Measurements from ENCODE around the gene REV1. TPM values are rescaled to one million over a fixed set of nuclear protein-coding genes. Genes with fewer than 3 reads are reported as not detected.
A peak's percentile ranks its signal among the peaks of the same experiment; 100 is the strongest.
"Not testable (repeated sequence)": the region's sequence is repeated elsewhere in the genome, so short reads cannot be mapped to it uniquely, and the experiment has no call there.

REV1 gene
- total RNA-seq, 1 donor from 2014 or later, result 41.3 TPM

GRCh38 chr2:99382143-99382542 is 107.7 kb downstream of the REV1 start:
- Mint-ChIP-seq H3K27me3 (ENCODE audit: low read depth) (no peaks in the 10 kb centered on the region), H3K27ac (no peak overlapping the region), H3K9me3 (no peaks in the 10 kb centered on the region), H3K36me3 (ENCODE audit: low read depth) (peaks cover 73% of the 10 kb centered on the region), H3K4me3 (ENCODE audit: low read depth) (no peak overlapping the region), H3K4me1 (ENCODE audit: low read depth) (peaks cover 16% of the 10 kb centered on the region)
- intact Hi-C loops (cut with micrococcal nuclease), result no loop called here
- no peak for DNase-seq (ENCODE audit: low spot score)

DNA sequence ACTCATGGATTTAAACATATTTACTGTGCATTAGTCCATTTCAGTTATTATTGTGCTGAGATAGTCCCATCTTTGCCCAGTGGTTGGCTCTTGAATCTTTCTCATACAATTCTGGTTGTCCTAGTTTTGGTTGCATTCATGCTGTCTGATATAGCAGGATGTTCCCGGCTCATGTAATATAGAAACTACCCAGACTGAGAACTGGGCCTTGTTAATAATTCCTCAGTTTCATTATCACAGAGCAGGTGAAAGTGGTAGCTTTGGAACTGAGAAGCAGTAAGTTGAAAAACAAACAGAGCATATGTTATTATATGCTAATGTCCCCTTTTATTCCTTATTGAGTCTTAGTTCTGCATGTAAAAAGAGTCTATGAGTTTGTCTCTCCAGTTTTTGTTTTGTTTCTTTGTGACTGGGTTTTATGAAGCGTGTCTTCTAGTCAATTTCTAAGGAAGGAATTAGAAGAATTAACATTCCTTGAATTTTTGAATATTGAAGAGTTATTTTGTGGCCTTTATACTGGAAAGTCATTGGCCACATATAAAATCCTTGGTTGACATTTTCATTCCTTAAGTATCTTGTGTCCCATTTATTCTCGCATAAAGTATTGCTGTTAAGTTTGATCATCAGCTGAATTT is 109.3 kb downstream of the REV1 start:
- peaks cover 80% of the 10 kb centered on the region for H3K36me3 Mint-ChIP-seq (ENCODE audit: low read depth)
- DNase-seq (ENCODE audit: low spot score), result no peak
- H3K27ac Mint-ChIP-seq, result no peak overlapping the region
- intact Hi-C loops (cut with micrococcal nuclease), result no loop called here
- H3K27me3 Mint-ChIP-seq (ENCODE audit: low read depth), result no peaks in the 10 kb centered on the region
- no peak overlapping the region for H3K4me3 Mint-ChIP-seq (ENCODE audit: low read depth)
- peaks cover 18% of the 10 kb centered on the region for H3K4me1 Mint-ChIP-seq (ENCODE audit: low read depth)
- H3K9me3 Mint-ChIP-seq, result no peaks in the 10 kb centered on the region

GRCh38 chr2:99377879-99378278 is 111.9 kb downstream of the REV1 start:
- H3K4me3 Mint-ChIP-seq (ENCODE audit: low read depth), result no peak overlapping the region
- peaks cover 18% of the 10 kb centered on the region for H3K4me1 Mint-ChIP-seq (ENCODE audit: low read depth)
- H3K27ac Mint-ChIP-seq, result peak overlapping the region; percentile 49
- H3K36me3 Mint-ChIP-seq (ENCODE audit: low read depth), result peaks cover 89% of the 10 kb centered on the region
- no peak for DNase-seq (ENCODE audit: low spot score)
- H3K9me3 Mint-ChIP-seq, result peaks cover 17% of the 10 kb centered on the region
- intact Hi-C loops (cut with micrococcal nuclease), result no loop called here
- H3K27me3 Mint-ChIP-seq (ENCODE audit: low read depth), result no peaks in the 10 kb centered on the region

DNA sequence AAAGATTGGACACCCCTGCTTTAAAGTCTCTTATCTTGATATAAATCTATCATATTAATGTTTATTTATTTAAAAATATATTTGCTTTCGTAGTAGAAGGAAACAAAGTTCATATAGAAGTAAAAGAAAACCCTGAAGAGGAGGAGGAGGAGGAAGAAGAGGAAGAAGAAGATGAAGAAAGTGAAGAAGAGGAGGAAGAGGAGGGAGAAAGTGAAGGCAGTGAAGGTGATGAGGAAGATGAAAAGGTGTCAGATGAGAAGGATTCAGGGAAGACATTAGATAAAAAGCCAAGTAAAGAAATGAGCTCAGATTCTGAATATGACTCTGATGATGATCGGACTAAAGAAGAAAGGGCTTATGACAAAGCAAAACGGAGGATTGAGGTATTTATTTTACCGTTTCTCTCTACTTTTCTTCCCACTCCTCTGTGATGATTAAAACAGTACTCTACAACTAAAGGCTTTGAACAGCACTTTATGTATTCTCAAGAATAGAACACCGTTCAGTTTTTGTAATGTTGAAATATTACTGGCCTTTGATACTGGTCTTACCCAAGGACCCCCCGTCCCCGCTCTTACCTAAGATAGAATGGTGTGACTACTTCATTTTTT is 113.5 kb downstream of the REV1 start:
- intact Hi-C loops (cut with micrococcal nuclease), result no loop called here
- H3K36me3 Mint-ChIP-seq (ENCODE audit: low read depth), result peaks cover 90% of the 10 kb centered on the region
- H3K27ac Mint-ChIP-seq, result no peak overlapping the region
- peaks cover 20% of the 10 kb centered on the region for H3K9me3 Mint-ChIP-seq
- DNase-seq (ENCODE audit: low spot score), result no peak
- H3K4me3 Mint-ChIP-seq (ENCODE audit: low read depth), result no peak overlapping the region
- H3K27me3 Mint-ChIP-seq (ENCODE audit: low read depth), result no peaks in the 10 kb centered on the region
- peaks cover 18% of the 10 kb centered on the region for H3K4me1 Mint-ChIP-seq (ENCODE audit: low read depth)

- DNase-seq (ENCODE audit: low spot score), result no peak
- Mint-ChIP-seq H3K4me1 (ENCODE audit: low read depth) (peaks cover 14% of the 10 kb centered on the region), H3K27ac (no peak overlapping the region), H3K9me3 (peaks cover 20% of the 10 kb centered on the region), H3K4me3 (ENCODE audit: low read depth) (no peak overlapping the region), H3K27me3 (ENCODE audit: low read depth) (no peaks in the 10 kb centered on the region), H3K36me3 (ENCODE audit: low read depth) (peaks cover 84% of the 10 kb centered on the region)
- intact Hi-C loops (cut with micrococcal nuclease), result no loop called here
These were observed 115.1 kb downstream of the REV1 start for GRCh38 chr2:99374747-99375146.

GRCh38 chr2:99373144-99373543 is 116.7 kb downstream of the REV1 start:
- Mint-ChIP-seq H3K27ac (no peak overlapping the region), H3K4me3 (ENCODE audit: low read depth) (no peak overlapping the region), H3K4me1 (ENCODE audit: low read depth) (peaks cover 11% of the 10 kb centered on the region), H3K36me3 (ENCODE audit: low read depth) (peaks cover 87% of the 10 kb centered on the region), H3K27me3 (ENCODE audit: low read depth) (no peaks in the 10 kb centered on the region), H3K9me3 (peaks cover 20% of the 10 kb centered on the region)
- no peak for DNase-seq (ENCODE audit: low spot score)
- intact Hi-C loops (cut with micrococcal nuclease), result no loop called here

GRCh38 chr2:99368854-99369253 is 121.0 kb downstream of the REV1 start:
- intact Hi-C loops (cut with micrococcal nuclease), result loop anchor here (5.0 kb wide), 1 partner anchor 43 kb away; no protein-coding TSS in a partner anchor

GRCh38 chr2:99365661-99366060 is 124.2 kb downstream of the REV1 start:
- no peak for DNase-seq (ENCODE audit: low spot score)
- H3K9me3 Mint-ChIP-seq, result no peaks in the 10 kb centered on the region
- intact Hi-C loops (cut with micrococcal nuclease), result loop anchor here (5.0 kb wide), 1 partner anchor 47 kb away; no protein-coding TSS in a partner anchor
- no peaks in the 10 kb centered on the region for H3K27me3 Mint-ChIP-seq (ENCODE audit: low read depth)
- no peaks in the 10 kb centered on the region for H3K4me1 Mint-ChIP-seq (ENCODE audit: low read depth)
- peaks cover 74% of the 10 kb centered on the region for H3K36me3 Mint-ChIP-seq (ENCODE audit: low read depth)
- H3K27ac Mint-ChIP-seq, result no peak overlapping the region
- H3K4me3 Mint-ChIP-seq (ENCODE audit: low read depth), result no peak overlapping the region

More at GRCh38 chr2:99368854-99369253, 121.0 kb downstream of the REV1 start:
- Mint-ChIP-seq H3K9me3 (peaks cover 11% of the 10 kb centered on the region), H3K36me3 (ENCODE audit: low read depth) (peaks cover 82% of the 10 kb centered on the region)
- not testable (repeated sequence) for H3K4me1 Mint-ChIP-seq (ENCODE audit: low read depth); H3K4me3 Mint-ChIP-seq (ENCODE audit: low read depth); H3K27ac Mint-ChIP-seq; H3K27me3 Mint-ChIP-seq (ENCODE audit: low read depth); DNase-seq (ENCODE audit: low spot score)

DNA sequence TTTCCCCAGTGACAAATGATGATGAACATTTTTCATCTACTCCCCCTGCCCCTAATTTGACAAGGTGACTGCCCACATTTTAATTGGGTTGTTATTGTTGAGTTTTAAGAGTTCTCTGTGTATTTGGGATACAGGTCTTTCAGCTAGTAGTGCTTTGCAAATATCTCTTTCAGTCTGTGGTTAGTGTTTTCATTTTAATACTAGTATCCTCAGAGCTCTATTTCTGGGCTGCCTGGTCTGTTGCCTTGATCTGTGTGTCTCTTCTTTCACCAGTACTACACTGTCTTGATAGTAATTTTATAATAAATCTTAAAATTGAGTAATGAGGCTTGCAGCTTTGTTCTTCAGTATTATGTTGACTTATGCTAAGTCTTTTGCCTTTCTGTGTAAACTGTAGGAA is 133.0 kb downstream of the REV1 start:
- no peak for DNase-seq (ENCODE audit: low spot score)
- H3K27me3 Mint-ChIP-seq (ENCODE audit: low read depth), result no peaks in the 10 kb centered on the region
- H3K9me3 Mint-ChIP-seq, result no peaks in the 10 kb centered on the region
- no peak overlapping the region for H3K4me3 Mint-ChIP-seq (ENCODE audit: low read depth)
- H3K36me3 Mint-ChIP-seq (ENCODE audit: low read depth), result peaks cover 23% of the 10 kb centered on the region
- H3K27ac Mint-ChIP-seq, result no peak overlapping the region
- peaks cover 26% of the 10 kb centered on the region for H3K4me1 Mint-ChIP-seq (ENCODE audit: low read depth)
- intact Hi-C loops (cut with micrococcal nuclease), result no loop called here

- H3K27ac Mint-ChIP-seq; H3K27me3 Mint-ChIP-seq (ENCODE audit: low read depth); DNase-seq (ENCODE audit: low spot score); H3K9me3 Mint-ChIP-seq; H3K36me3 Mint-ChIP-seq (ENCODE audit: low read depth); H3K4me3 Mint-ChIP-seq (ENCODE audit: low read depth); intact Hi-C loops (cut with micrococcal nuclease): not testable (repeated sequence)
- peaks cover 32% of the 10 kb centered on the region for H3K4me1 Mint-ChIP-seq (ENCODE audit: low read depth)
These were observed 135.0 kb downstream of the REV1 start for GRCh38 chr2:99354825-99355224.

DNA sequence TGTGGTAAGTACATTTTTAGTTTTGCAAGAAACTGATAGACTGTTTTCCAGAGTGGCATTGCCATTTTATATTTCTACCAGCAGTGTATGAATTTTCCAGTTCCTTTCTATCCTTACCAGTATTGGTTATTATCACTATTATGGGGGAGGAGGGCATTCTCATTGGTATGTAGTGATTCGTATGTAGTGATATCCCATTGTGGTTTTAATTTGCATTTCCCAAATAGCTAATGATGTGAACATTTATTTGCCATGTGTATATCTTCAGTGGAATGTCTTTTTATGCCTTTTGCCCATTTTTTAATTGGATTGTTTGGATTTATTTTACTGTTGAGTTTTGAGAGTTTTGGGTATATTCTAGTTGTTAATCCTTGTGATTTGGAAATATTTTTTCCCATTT is 135.7 kb downstream of the REV1 start:
- peaks cover 8% of the 10 kb centered on the region for H3K36me3 Mint-ChIP-seq (ENCODE audit: low read depth)
- no peaks in the 10 kb centered on the region for H3K27me3 Mint-ChIP-seq (ENCODE audit: low read depth)
- intact Hi-C loops (cut with micrococcal nuclease), result no loop called here
- DNase-seq (ENCODE audit: low spot score), result no peak
- no peak overlapping the region for H3K4me3 Mint-ChIP-seq (ENCODE audit: low read depth)
- no peaks in the 10 kb centered on the region for H3K9me3 Mint-ChIP-seq
- no peak overlapping the region for H3K27ac Mint-ChIP-seq
- peaks cover 34% of the 10 kb centered on the region for H3K4me1 Mint-ChIP-seq (ENCODE audit: low read depth)
